Activated CD4-positive, alpha-beta memory T cell treated with anti-CD3 and anti-CD28 coated beads, Interleukin-2, amount 10 ng/mL, durations not matched to agents 7 days and 5 days (primary cell): ENCODE measurements around the gene FGFR3. TPM values are rescaled to one million over a fixed set of nuclear protein-coding genes. Genes with fewer than 3 reads are reported as not detected.

Source experiments
- CTCF ChIA-PET: fragments of 350-600 bp; sonication (Branson Sonifier 250); formaldehyde crosslinking; loops from one replicate; lab custom pipeline; 2021; ENCODE audit warnings: antibody characterized with exemption, inconsistent platforms; lab: Charles Lee
- POLR2A ChIA-PET: fragments of 350-600 bp; sonication (Branson Sonifier 250); formaldehyde crosslinking; loops from one replicate; lab custom pipeline; 2021; ENCODE audit warnings: antibody characterized with exemption; lab: Charles Lee
- DNase-seq: peaks from one replicate; pipeline ENCODE4 v3.0.0-alpha.2; 2020
- H3K27ac Mint-ChIP-seq: one replicate; pipeline ENCODE4 v1.8.0; 2021; ENCODE audit warnings: mild to moderate bottlenecking, mixed read lengths
- H3K27me3 Mint-ChIP-seq: one replicate; pipeline ENCODE4 v1.8.0; 2021; ENCODE audit warnings: mixed read lengths
- H3K36me3 Mint-ChIP-seq: one replicate; pipeline ENCODE4 v1.8.0; 2021; ENCODE audit warnings: low read depth, mixed read lengths
- H3K4me1 Mint-ChIP-seq: one replicate; pipeline ENCODE4 v1.8.0; 2021; ENCODE audit warnings: mixed read lengths
- H3K4me3 Mint-ChIP-seq: one replicate; pipeline ENCODE4 v1.8.0; 2021; ENCODE audit warnings: mild to moderate bottlenecking, mixed read lengths
- H3K9me3 Mint-ChIP-seq: one replicate; pipeline ENCODE4 v1.8.0; 2021; ENCODE audit warnings: mixed read lengths
- total RNA-seq, 2 experiments: library from RNA; stranded (reverse); gene quantifications; one replicate each; pipeline ENCODE4 v1.2.3, GENCODE V29; 2021

Gene FGFR3
- total RNA-seq, 2 experiments from 2014 or later = 0.18 to 0.45 TPM

GRCh38 chr4:1750381-1751154, 42.5 kb upstream of the FGFR3 start:
- ChIA-PET POLR2A (no interaction called here), CTCF (interaction anchor here (2.2 kb wide), 1 partner anchor 149 kb away, joined by 6 read pairs; no protein-coding TSS in a partner anchor)
- DNase-seq = no peak
- no peaks in the 10 kb centered on the region for H3K27me3 Mint-ChIP-seq
- peaks cover 9% of the 10 kb centered on the region for H3K4me1 Mint-ChIP-seq
- no peaks in the 10 kb centered on the region for H3K36me3 Mint-ChIP-seq
- no peak overlapping the region for H3K27ac Mint-ChIP-seq
- H3K9me3 Mint-ChIP-seq = no peaks in the 10 kb centered on the region
- no peak overlapping the region for H3K4me3 Mint-ChIP-seq

DNA sequence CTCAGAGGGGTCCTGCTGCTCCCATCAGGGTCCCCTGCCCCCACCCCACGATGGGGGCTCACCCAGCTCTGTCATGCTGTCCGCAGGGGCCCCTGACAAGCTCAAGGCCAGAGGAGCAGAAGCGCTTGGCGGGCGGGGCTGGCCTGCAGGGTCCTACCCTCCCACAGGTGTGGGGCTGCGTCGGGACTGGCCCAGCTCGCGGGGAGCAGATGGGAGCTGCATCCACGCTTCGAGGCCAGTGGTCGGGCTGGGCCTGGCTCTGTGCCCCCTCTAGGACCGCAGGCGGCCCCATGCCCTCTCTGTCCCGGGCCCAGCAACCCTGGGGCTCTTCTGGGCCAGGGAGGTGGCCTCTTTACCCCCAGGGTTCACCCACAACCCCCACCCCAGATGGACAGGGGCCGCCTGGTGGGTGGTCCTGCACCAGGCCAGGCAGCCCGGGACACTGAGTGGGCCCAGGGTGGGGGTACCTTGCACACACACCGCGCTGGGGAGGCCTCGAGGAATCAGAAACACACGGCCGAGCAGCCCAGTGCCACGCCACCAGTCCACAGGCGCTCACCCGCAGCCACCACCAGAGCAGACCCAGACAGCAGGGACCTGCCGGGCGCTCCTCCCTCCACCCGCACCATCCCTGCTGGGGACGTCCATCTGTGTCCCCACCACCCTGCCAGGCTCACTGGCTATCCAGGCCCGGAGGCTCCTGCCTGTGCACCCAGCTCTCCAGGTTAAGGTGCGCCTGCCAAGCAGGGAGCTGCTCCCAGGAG, 41.8 kb upstream of the FGFR3 start:
- Mint-ChIP-seq H3K4me3 (no peak overlapping the region), H3K27me3 (no peaks in the 10 kb centered on the region), H3K9me3 (no peaks in the 10 kb centered on the region), H3K4me1 (peaks cover 9% of the 10 kb centered on the region), H3K36me3 (no peaks in the 10 kb centered on the region), H3K27ac (no peak overlapping the region)
- POLR2A ChIA-PET = interaction anchor here (0.9 to 1.4 kb wide), 3 partner anchors 7 to 21 kb away, joined by 3 to 4 read pairs (median 3); no protein-coding TSS in a partner anchor
- DNase-seq = no peak
- CTCF ChIA-PET = interaction anchor here (1.0 to 2.2 kb wide), 2 partner anchors 57 to 148 kb away, joined by 3 to 6 read pairs; no protein-coding TSS in a partner anchor

GRCh38 chr4:1751919-1752283, 41.2 kb upstream of the FGFR3 start:
- POLR2A ChIA-PET = interaction anchor here (0.9 to 1.4 kb wide), 3 partner anchors 7 to 21 kb away, joined by 3 to 4 read pairs (median 3); no protein-coding TSS in a partner anchor
- CTCF ChIA-PET = interaction anchor here (1.0 to 2.2 kb wide), 2 partner anchors 57 to 148 kb away, joined by 3 to 6 read pairs; no protein-coding TSS in a partner anchor
- H3K4me1 Mint-ChIP-seq = peaks cover 9% of the 10 kb centered on the region
- no peaks in the 10 kb centered on the region for H3K9me3 Mint-ChIP-seq
- DNase-seq = no peak
- no peak overlapping the region for H3K4me3 Mint-ChIP-seq
- no peaks in the 10 kb centered on the region for H3K27me3 Mint-ChIP-seq
- H3K27ac Mint-ChIP-seq = no peak overlapping the region
- H3K36me3 Mint-ChIP-seq = no peaks in the 10 kb centered on the region

- CTCF ChIA-PET = interaction anchor here (1.0 to 2.2 kb wide), 2 partner anchors 56 to 147 kb away, joined by 3 to 6 read pairs; no protein-coding TSS in a partner anchor
- Mint-ChIP-seq H3K27me3 (no peaks in the 10 kb centered on the region), H3K9me3 (no peaks in the 10 kb centered on the region), H3K27ac (no peak overlapping the region), H3K4me1 (peaks cover 9% of the 10 kb centered on the region), H3K36me3 (no peaks in the 10 kb centered on the region), H3K4me3 (no peak overlapping the region)
- POLR2A ChIA-PET = interaction anchor here (0.9 to 1.4 kb wide), 3 partner anchors 8 to 22 kb away, joined by 3 to 4 read pairs (median 3); no protein-coding TSS in a partner anchor
- peak; percentile 56 for DNase-seq
Observed at GRCh38 chr4:1752284-1753041, 40.6 kb upstream of the FGFR3 start.

GRCh38 chr4:1753294-1753696, 39.8 kb upstream of the FGFR3 start:
- Mint-ChIP-seq H3K27ac (no peak overlapping the region), H3K27me3 (no peaks in the 10 kb centered on the region), H3K9me3 (no peaks in the 10 kb centered on the region), H3K4me1 (peaks cover 9% of the 10 kb centered on the region), H3K4me3 (no peak overlapping the region), H3K36me3 (no peaks in the 10 kb centered on the region)
- ChIA-PET POLR2A (interaction anchor here (1.2 kb wide), 1 partner anchor 24 kb away, joined by 3 read pairs; no protein-coding TSS in a partner anchor), CTCF (no interaction called here)
- no peak for DNase-seq

DNA sequence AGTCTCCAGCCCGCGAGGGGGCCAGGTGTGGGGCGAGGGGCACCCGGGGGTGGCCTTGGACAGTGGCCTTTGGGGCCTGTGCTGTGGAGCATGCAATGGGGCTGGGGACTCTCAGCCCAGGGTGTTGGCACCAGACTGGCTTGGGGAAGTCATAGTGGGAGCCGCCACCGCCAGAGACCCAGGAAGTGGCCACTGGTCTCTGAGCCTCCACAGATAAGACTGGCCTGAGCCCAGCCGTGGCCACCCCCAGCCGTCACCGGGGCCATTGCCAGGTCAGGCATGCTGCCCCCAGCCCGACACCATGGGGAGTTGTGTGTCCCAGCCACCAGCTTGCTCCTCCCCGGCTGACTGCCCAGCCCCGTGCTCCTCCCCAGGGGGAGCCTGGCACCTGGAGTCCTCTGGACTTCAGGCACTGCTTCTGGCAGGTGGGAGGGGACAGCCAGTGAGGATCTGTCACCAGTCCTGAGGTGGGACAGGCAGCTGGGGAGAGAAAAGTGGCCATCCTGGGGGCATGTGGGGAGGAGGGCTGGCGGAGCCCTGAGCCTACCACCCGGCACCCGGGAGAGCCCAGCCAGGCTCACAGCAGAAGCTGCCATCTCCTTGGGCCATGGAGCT, 39.3 kb upstream of the FGFR3 start:
- H3K27ac Mint-ChIP-seq = no peak overlapping the region
- no peaks in the 10 kb centered on the region for H3K9me3 Mint-ChIP-seq
- H3K4me1 Mint-ChIP-seq = peaks cover 9% of the 10 kb centered on the region
- H3K36me3 Mint-ChIP-seq = no peaks in the 10 kb centered on the region
- H3K4me3 Mint-ChIP-seq = no peak overlapping the region
- ChIA-PET CTCF (no interaction called here), POLR2A (interaction anchor here (1.2 kb wide), 1 partner anchor 24 kb away, joined by 3 read pairs; no protein-coding TSS in a partner anchor)
- no peak for DNase-seq
- H3K27me3 Mint-ChIP-seq = no peaks in the 10 kb centered on the region

DNA sequence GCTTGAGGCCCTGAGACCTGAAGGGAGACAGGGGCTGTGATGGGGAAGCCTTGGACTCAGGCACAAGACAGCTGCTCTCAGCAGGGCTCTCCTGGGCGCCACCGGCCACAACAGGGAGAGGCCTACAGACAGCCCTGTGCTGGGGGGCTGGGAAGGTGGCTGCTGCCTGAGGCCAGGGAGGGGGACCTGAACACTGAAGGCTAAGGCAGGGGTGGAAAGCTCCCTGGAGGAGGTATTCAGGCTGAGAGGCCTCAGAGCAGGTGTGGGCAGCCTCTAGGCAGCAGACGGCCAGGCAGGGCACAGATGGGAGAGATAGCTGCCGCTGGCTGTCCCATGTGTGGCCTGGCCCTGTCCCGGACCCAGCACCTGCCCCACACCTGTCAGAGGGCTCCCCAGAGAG, 38.8 kb upstream of the FGFR3 start:
- H3K36me3 Mint-ChIP-seq = no peaks in the 10 kb centered on the region
- no peak overlapping the region for H3K4me3 Mint-ChIP-seq

GRCh38 chr4:1755297-1755696, 37.8 kb upstream of the FGFR3 start:
- ChIA-PET POLR2A (no interaction called here), CTCF (no interaction called here)
- Mint-ChIP-seq H3K4me3 (no peak overlapping the region), H3K27ac (no peak overlapping the region), H3K4me1 (peaks cover 9% of the 10 kb centered on the region), H3K9me3 (no peaks in the 10 kb centered on the region), H3K36me3 (no peaks in the 10 kb centered on the region), H3K27me3 (no peaks in the 10 kb centered on the region)
- no peak for DNase-seq

More for the DNA sequence above, 38.8 kb upstream of the FGFR3 start:
- Mint-ChIP-seq H3K4me1 (peaks cover 9% of the 10 kb centered on the region), H3K27me3 (no peaks in the 10 kb centered on the region), H3K27ac (no peak overlapping the region), H3K9me3 (no peaks in the 10 kb centered on the region)
- POLR2A ChIA-PET = interaction anchor here (1.2 kb wide), 1 partner anchor 23 kb away, joined by 3 read pairs; no protein-coding TSS in a partner anchor
- CTCF ChIA-PET = no interaction called here
- DNase-seq = no peak

DNA sequence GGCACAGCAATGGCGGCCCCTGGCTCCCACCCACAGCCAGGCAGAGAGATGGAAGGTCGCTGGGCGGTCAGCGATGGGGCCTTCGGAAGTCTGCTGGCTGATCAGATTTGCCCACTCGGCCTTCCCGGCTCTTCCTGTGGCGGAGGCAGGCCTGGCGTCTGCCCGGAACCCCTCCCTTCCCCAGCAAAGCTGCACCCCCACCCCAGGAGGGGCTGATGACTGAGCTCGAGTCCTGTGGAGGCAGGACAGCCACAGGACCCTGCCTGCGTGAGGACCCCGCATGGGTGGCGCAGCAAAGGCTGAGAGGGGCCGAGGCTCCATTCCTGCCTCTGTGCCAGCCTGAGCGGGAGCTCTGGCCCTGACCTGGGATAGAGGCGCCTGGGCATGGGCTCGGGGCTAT, 37.0 kb upstream of the FGFR3 start:
- no peaks in the 10 kb centered on the region for H3K9me3 Mint-ChIP-seq
- no peaks in the 10 kb centered on the region for H3K27me3 Mint-ChIP-seq
- DNase-seq = no peak
- no peaks in the 10 kb centered on the region for H3K36me3 Mint-ChIP-seq
- H3K4me1 Mint-ChIP-seq = peaks cover 9% of the 10 kb centered on the region
- ChIA-PET CTCF (no interaction called here), POLR2A (no interaction called here)
- H3K4me3 Mint-ChIP-seq = no peak overlapping the region
- no peak overlapping the region for H3K27ac Mint-ChIP-seq

GRCh38 chr4:1756893-1757779, 36.0 kb upstream of the FGFR3 start:
- ChIA-PET POLR2A (no interaction called here), CTCF (no interaction called here)
- H3K27ac Mint-ChIP-seq = no peak overlapping the region
- no peaks in the 10 kb centered on the region for H3K9me3 Mint-ChIP-seq
- no peak for DNase-seq
- H3K4me1 Mint-ChIP-seq = peaks cover 9% of the 10 kb centered on the region
- H3K27me3 Mint-ChIP-seq = no peaks in the 10 kb centered on the region
- no peak overlapping the region for H3K4me3 Mint-ChIP-seq
- no peaks in the 10 kb centered on the region for H3K36me3 Mint-ChIP-seq

DNA sequence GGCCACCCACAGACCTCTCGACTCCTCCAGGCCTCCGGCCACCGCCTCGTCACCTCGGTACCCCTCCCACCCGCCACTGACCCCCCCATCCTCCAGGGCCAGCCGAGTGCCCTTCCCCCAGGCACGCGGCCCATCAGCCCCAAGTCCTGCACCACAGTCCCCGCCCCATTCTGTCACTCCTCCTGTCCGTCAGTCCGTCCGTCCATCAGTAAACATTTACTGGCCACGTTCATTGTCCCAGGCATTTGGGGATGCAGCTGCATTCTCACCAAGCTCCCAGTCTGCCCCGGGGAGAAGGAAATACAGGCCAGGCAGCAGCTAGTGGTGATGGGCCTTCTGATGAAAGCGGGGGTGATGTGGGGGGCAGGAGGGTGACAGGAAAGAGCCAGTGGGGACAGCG, 35.3 kb upstream of the FGFR3 start:
- ChIA-PET POLR2A (no interaction called here), CTCF (no interaction called here)
- Mint-ChIP-seq H3K27me3 (peaks cover 2% of the 10 kb centered on the region), H3K36me3 (no peaks in the 10 kb centered on the region), H3K27ac (no peak overlapping the region), H3K4me1 (peaks cover 3% of the 10 kb centered on the region), H3K9me3 (no peaks in the 10 kb centered on the region), H3K4me3 (no peak overlapping the region)
- no peak for DNase-seq
